GM23248 (cell line): ENCODE data around the gene VPS39. TPM values are rescaled to one million over a fixed set of nuclear protein-coding genes. Genes with fewer than 3 reads are reported as not detected.
A peak's percentile ranks its signal among the peaks of the same experiment; 100 is the strongest.

ENCODE experiments used
- DNase-seq: peaks from one replicate; pipeline ENCODE4 v3.0.0-alpha.2; 2015
- H2AFZ ChIP-seq: fragments of 200-600 bp; sonication (generic); 2 replicates; pipeline ENCODE4 v1.6.1; 2016; ENCODE audit warnings: antibody characterized with exemption
- H3F3A ChIP-seq: fragments of 200-600 bp; sonication (generic); 2 replicates; pipeline ENCODE4 v1.6.1; 2016; ENCODE audit warnings: mild to moderate bottlenecking, antibody characterized with exemption, mixed run types; ENCODE audit not compliant: insufficient read depth
- H3K27ac ChIP-seq: fragments of 200-600 bp; sonication (generic); 2 replicates; pipeline ENCODE4 v1.5.1; 2016; ENCODE audit warnings: mild to moderate bottlenecking
- H3K27me3 ChIP-seq: fragments of 200-600 bp; sonication (generic); replicated peaks from 2 replicates; pipeline ENCODE4 v1.6.1; 2016; ENCODE audit warnings: mild to moderate bottlenecking; ENCODE audit not compliant: insufficient read depth
- H3K36me3 ChIP-seq: fragments of 200-600 bp; sonication (generic); 2 replicates; pipeline ENCODE4 v1.6.1; 2016; ENCODE audit warnings: low read depth, mild to moderate bottlenecking
- H3K4me1 ChIP-seq: fragments of 200-600 bp; sonication (generic); 2 replicates; pipeline ENCODE4 v1.6.1; 2016; ENCODE audit warnings: mild to moderate bottlenecking; ENCODE audit not compliant: insufficient read depth
- H3K4me2 ChIP-seq: fragments of 200-600 bp; sonication (generic); one replicate; pipeline ENCODE4 v1.6.1; 2016; ENCODE audit warnings: mild to moderate bottlenecking; ENCODE audit not compliant: unreplicated experiment
- H3K4me3 ChIP-seq: fragments of 200-600 bp; sonication (generic); 2 replicates; pipeline ENCODE4 v1.5.1; 2016; ENCODE audit warnings: mild to moderate bottlenecking
- H3K79me2 ChIP-seq: fragments of 200-600 bp; sonication (generic); 2 replicates; pipeline ENCODE4 v1.6.1; 2016; ENCODE audit warnings: mild to moderate bottlenecking; ENCODE audit not compliant: insufficient read depth
- H3K9ac ChIP-seq: fragments of 200-600 bp; sonication (generic); 2 replicates; pipeline ENCODE4 v1.6.1; 2016; ENCODE audit warnings: mild to moderate bottlenecking
- H3K9me2 ChIP-seq: fragments of 200-600 bp; sonication (generic); 2 replicates; pipeline ENCODE4 v1.6.1; 2016; ENCODE audit warnings: mixed run types, mild to moderate bottlenecking, moderate library complexity; ENCODE audit not compliant: insufficient read depth
- H3K9me3 ChIP-seq: fragments of 200-600 bp; sonication (generic); one replicate; pipeline ENCODE4 v1.6.1; 2017; ENCODE audit warnings: low read depth
- H4K20me1 ChIP-seq: fragments of 200-600 bp; sonication (generic); 2 replicates; pipeline ENCODE4 v1.6.0; 2016; ENCODE audit not compliant: insufficient read depth
- EZH2 ChIP-seq: fragments of 200-600 bp; sonication (generic); IDR thresholded peaks from 2 replicates; pipeline ENCODE4 v1.6.1; 2018; ENCODE audit warnings: antibody characterized with exemption, mild to moderate bottlenecking; ENCODE audit not compliant: insufficient read depth, poor library complexity, severe bottlenecking
- EZH2phosphoT487 ChIP-seq: fragments of 200-600 bp; sonication (generic); IDR thresholded peaks from 2 replicates; pipeline ENCODE4 v1.6.1; 2018; ENCODE audit warnings: antibody characterized with exemption, moderate library complexity, mild to moderate bottlenecking, low read depth; ENCODE audit not compliant: insufficient read depth
- WGBS, 2 experiments: methylation state at CpG; one replicate each; pipeline ENCODE4 v1.1.6; 2015 to 2017; ENCODE audit warnings: low lambda C conversion rate in 2 of 2, low coverage in 1 of 2; ENCODE audit errors: missing lambda C conversion rate in 2 of 2; 5-methylcytosine and 5-hydroxymethylcytosine counted together
- in situ Hi-C: fragments of 300-500 bp; cut with MboI; formaldehyde crosslinking; loops from 2 replicates; pipeline ENCODE4 v1.15.0; 2020
- polyA plus RNA-seq: library from polyadenylated mRNA; unstranded; fragments of >200 nt; fragmentation: Nextera tagmentation; extraction: Ambion mirVana; gene quantifications from 2 replicates; pipeline ENCODE4 v1.2.1, GENCODE V29; 2016
- total RNA-seq: library from RNA; depleted of rRNA; stranded (reverse); fragments of >200 nt; shearing (Covaris generic); gene quantifications from 2 replicates; pipeline ENCODE4 v1.2.3, GENCODE V29; 2014

VPS39 gene
- total and polyA plus RNA-seq, 2 experiments from 2014 or later, result 33.0 to 49.3 TPM

GRCh38 chr15:42166225-42166940, 41.7 kb downstream of the VPS39 start:
- Histone ChIP-seq H3K9me2 (no peaks in the 10 kb centered on the region), H3K27me3 (no peaks in the 10 kb centered on the region), H3K36me3 (peaks cover 74% of the 10 kb centered on the region), H3K4me1 (peaks cover 5% of the 10 kb centered on the region; the same call in 1 of the 2 replicates), H3K79me2 (no peaks in the 10 kb centered on the region), H3K27ac (no peak overlapping the region), H2AFZ (no peak overlapping the region), H3K9me3 (no peaks in the 10 kb centered on the region), H4K20me1 (no peaks in the 10 kb centered on the region), H3K4me3 (no peak overlapping the region), H3F3A (no peaks in the 10 kb centered on the region; the same call in 1 of the 2 replicates), H3K9ac (no peak overlapping the region), H3K4me2 (no peak overlapping the region)
- no peak for DNase-seq
- in situ Hi-C loops, result no loop called here
- WGBS, 2 experiments, result 92 to 95% methylated on average over 13 of the region's 13 CpGs
- no peak for TF ChIP-seq EZH2
- TF ChIP-seq EZH2phosphoT487, result no peak

- H4K20me1 ChIP-seq, result no peaks in the 10 kb centered on the region
- peak; percentile 65 for DNase-seq
- H3K9me3 ChIP-seq, result no peaks in the 10 kb centered on the region
- H3K36me3 ChIP-seq, result peaks cover 80% of the 10 kb centered on the region
- no peak overlapping the region for H2AFZ ChIP-seq
- H3K79me2 ChIP-seq, result no peaks in the 10 kb centered on the region
- peaks cover 5% of the 10 kb centered on the region; the same call in 1 of the 2 replicates for H3K4me1 ChIP-seq
- H3K9me2 ChIP-seq, result no peaks in the 10 kb centered on the region
- no peaks in the 10 kb centered on the region for H3K27me3 ChIP-seq
- no peak overlapping the region for H3K9ac ChIP-seq
- in situ Hi-C loops, result no loop called here
- peak overlapping the region; percentile 13 for H3K4me2 ChIP-seq
- no peak for TF ChIP-seq EZH2
- TF ChIP-seq EZH2phosphoT487, result no peak
- peak overlapping the region; percentile 38 for H3K27ac ChIP-seq
- 32 to 39% methylated on average over 6 of the region's 6 CpGs for WGBS, 2 experiments
- no peaks in the 10 kb centered on the region; the same call in 1 of the 2 replicates for H3F3A ChIP-seq
- no peak overlapping the region for H3K4me3 ChIP-seq
These were observed 43.0 kb downstream of the VPS39 start for GRCh38 chr15:42165106-42165505.

GRCh38 chr15:42163947-42164550, 44.1 kb downstream of the VPS39 start:
- H3K4me1 ChIP-seq, result peaks cover 5% of the 10 kb centered on the region; the same call in 1 of the 2 replicates
- H4K20me1 ChIP-seq, result no peaks in the 10 kb centered on the region
- H2AFZ ChIP-seq, result no peak overlapping the region
- no peak for DNase-seq
- 95 to 96% methylated on average over 4 of the region's 4 CpGs for WGBS, 2 experiments
- TF ChIP-seq EZH2phosphoT487 (no peak), EZH2 (no peak)
- no peak overlapping the region for H3K4me3 ChIP-seq
- no peaks in the 10 kb centered on the region for H3K79me2 ChIP-seq
- no peak overlapping the region for H3K4me2 ChIP-seq
- peaks cover 77% of the 10 kb centered on the region for H3K36me3 ChIP-seq
- H3K9me2 ChIP-seq, result no peaks in the 10 kb centered on the region
- no peak overlapping the region for H3K9ac ChIP-seq
- H3K27me3 ChIP-seq, result no peaks in the 10 kb centered on the region
- no peaks in the 10 kb centered on the region for H3K9me3 ChIP-seq
- H3K27ac ChIP-seq, result no peak overlapping the region
- no peaks in the 10 kb centered on the region; the same call in 1 of the 2 replicates for H3F3A ChIP-seq
- in situ Hi-C loops, result no loop called here

- 85 to 91% methylated on average over 9 of the region's 9 CpGs for WGBS, 2 experiments
- Histone ChIP-seq H3K27ac (no peak overlapping the region), H3K4me2 (no peak overlapping the region), H3K27me3 (no peaks in the 10 kb centered on the region), H3K36me3 (peaks cover 72% of the 10 kb centered on the region), H3K9me2 (no peaks in the 10 kb centered on the region), H3K9ac (no peak overlapping the region), H3K4me3 (no peak overlapping the region), H3K4me1 (peaks cover 11% of the 10 kb centered on the region), H4K20me1 (no peaks in the 10 kb centered on the region), H3K9me3 (no peaks in the 10 kb centered on the region), H3K79me2 (no peaks in the 10 kb centered on the region), H3F3A (no peaks in the 10 kb centered on the region; the same call in 1 of the 2 replicates), H2AFZ (no peak overlapping the region)
- in situ Hi-C loops, result no loop called here
- DNase-seq, result no peak
- TF ChIP-seq EZH2phosphoT487 (no peak), EZH2 (no peak)
These were observed 44.8 kb downstream of the VPS39 start for GRCh38 chr15:42163291-42163690.
